ENCODE results near the gene TMEM81.
A peak's percentile ranks its signal among the peaks of the same experiment; 100 is the strongest.

DNA sequence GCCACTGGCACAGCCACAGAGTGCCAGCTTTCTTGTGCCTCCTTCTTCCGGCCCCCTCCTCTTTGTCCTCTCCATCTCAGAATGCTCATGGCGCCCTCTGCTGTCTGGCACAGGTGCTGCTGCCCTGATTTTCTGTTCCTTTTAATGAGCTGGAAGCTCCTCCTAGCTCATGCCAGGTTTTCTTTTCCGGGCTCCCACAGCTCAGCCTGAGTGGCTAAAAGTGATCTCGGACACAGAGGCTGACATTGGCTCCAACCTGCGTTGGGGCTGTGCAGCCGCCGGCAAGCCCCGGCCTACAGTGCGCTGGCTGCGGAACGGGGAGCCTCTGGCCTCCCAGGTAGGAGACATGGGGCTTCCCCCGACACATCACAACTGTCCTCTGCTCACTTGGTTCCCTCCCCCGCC is 22.6 kb downstream of the TMEM81 start:
- TF ChIP-seq, protein P1, sequence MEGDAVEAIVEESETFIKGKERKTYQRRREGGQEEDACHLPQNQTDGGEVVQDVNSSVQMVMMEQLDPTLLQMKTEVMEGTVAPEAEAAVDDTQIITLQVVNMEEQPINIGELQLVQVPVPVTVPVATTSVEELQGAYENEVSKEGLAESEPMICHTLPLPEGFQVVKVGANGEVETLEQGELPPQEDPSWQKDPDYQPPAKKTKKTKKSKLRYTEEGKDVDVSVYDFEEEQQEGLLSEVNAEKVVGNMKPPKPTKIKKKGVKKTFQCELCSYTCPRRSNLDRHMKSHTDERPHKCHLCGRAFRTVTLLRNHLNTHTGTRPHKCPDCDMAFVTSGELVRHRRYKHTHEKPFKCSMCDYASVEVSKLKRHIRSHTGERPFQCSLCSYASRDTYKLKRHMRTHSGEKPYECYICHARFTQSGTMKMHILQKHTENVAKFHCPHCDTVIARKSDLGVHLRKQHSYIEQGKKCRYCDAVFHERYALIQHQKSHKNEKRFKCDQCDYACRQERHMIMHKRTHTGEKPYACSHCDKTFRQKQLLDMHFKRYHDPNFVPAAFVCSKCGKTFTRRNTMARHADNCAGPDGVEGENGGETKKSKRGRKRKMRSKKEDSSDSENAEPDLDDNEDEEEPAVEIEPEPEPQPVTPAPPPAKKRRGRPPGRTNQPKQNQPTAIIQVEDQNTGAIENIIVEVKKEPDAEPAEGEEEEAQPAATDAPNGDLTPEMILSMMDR (IDR thresholded peaks at IDR 0.05): peak; percentile 97
- TF ChIP-seq EZH2 (IDR thresholded peaks at IDR 0.05): no peak
- no peak for TF ChIP-seq EZH2phosphoT487 (IDR thresholded peaks at IDR 0.05)

Measured in neural progenitor cell (in vitro differentiated cells).